ENCODE results near the gene ANKRD34A.

Gene ANKRD34A

GRCh38 chr1:145918144-145918991 lies 46.0 kb downstream of the ANKRD34A start, which contains the start of gene PEX11B:
PEX11B (minus strand) TSS chr1:145918717; CDS start chr1:145918688, 29 bp downstream.
- peak within 1 kb of the TSS; percentile 95 for H4K8ac ChIP-seq (ENCODE audit: low read length)
- H3K79me1 ChIP-seq (replicated peaks; ENCODE audit: low read length, poor library complexity, severe bottlenecking) = peaks cover 12% of the 10 kb centered on the region
- H3K4me1 ChIP-seq (ENCODE audit: control insufficient read depth, insufficient read depth, low read depth, low read length) = peaks cover 19% of the 10 kb centered on the region
- H2BK5ac ChIP-seq (ENCODE audit: low read depth, low read length, poor library complexity, severe bottlenecking) = peak within 1 kb of the TSS; percentile 86
- no peaks in the 10 kb centered on the region for H3K9me3 ChIP-seq (ENCODE audit: control insufficient read depth, low read length)
- peak; percentile 92 for DNase-seq
- peak within 1 kb of the TSS in 1 of 2 experiments; percentile 99 for H3K14ac ChIP-seq (ENCODE audit: low read length in 2 of 2)
- peak within 1 kb of the TSS; percentile 93 to 96 for H3K4ac ChIP-seq (ENCODE audit: low read depth in 1 of 2, low read length in 2 of 2)
- peak within 1 kb of the TSS; percentile 82 for H4K91ac ChIP-seq (ENCODE audit: low read length)
- H3K4me3 ChIP-seq (ENCODE audit: insufficient read depth in 1 of 2, low read depth in 1 of 2, low read length in 2 of 2) = peak within 1 kb of the TSS; percentile 90 to 98
- peak within 1 kb of the TSS; percentile 96 for H2AFZ ChIP-seq (ENCODE audit: low read depth, low read length)
- no peaks in the 10 kb centered on the region for H3K27me3 ChIP-seq (ENCODE audit: control insufficient read depth in 1 of 2, insufficient read depth in 1 of 2, low read length in 2 of 2)
- H3K23ac ChIP-seq (ENCODE audit: low read length in 2 of 2) = peak within 1 kb of the TSS in 1 of 2 experiments; percentile 98
- 2% methylated on average over 51 of the region's 51 CpGs for WGBS
- peak within 1 kb of the TSS; percentile 98 for H3K27ac ChIP-seq (ENCODE audit: low read length, poor library complexity, severe bottlenecking)
- peak within 1 kb of the TSS; percentile 95 for H3K9ac ChIP-seq (ENCODE audit: low read length)
- peak within 1 kb of the TSS; percentile 92 for H3K4me2 ChIP-seq (ENCODE audit: low read length, poor library complexity, severe bottlenecking)
- peak within 1 kb of the TSS; percentile 54 for H2BK120ac ChIP-seq (ENCODE audit: low read depth, low read length)
- H2BK15ac ChIP-seq (ENCODE audit: low read depth, poor library complexity, severe bottlenecking) = peak within 1 kb of the TSS; percentile 19
- peak within 1 kb of the TSS; percentile 97 to 98 for H3K18ac ChIP-seq (ENCODE audit: low read depth in 1 of 2, low read length in 2 of 2)
- H3K36me3 ChIP-seq (ENCODE audit: control insufficient read depth in 1 of 2, insufficient read depth in 2 of 2, low read depth in 1 of 2, low read length in 2 of 2) = peaks cover 3 to 40% of the 10 kb centered on the region in 2 experiments
- H2AK5ac ChIP-seq (ENCODE audit: low read length, severe bottlenecking) = peak within 1 kb of the TSS; percentile 63
- H2BK12ac ChIP-seq (ENCODE audit: low read length in 2 of 2) = peak within 1 kb of the TSS; percentile 25 to 59

DNA sequence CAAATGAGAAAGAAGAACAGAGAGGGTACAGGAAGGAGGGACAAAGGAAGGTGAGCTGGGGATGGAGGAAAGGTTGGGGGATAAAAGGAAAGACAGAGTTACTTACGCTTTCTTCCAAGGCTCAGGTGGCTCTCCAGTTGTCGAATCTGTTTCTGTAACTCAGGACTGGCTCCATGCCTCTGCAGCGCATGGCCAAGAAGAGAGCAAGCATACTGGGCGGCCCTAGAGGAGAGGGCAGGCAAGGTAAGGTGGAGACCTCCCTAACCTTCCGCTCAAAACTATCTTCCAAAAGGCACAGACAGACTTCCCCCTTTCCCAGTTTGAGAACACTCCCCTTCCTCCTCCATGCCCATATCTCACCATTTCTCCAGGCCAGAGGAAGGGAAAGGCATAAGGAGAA lies 46.8 kb downstream of the ANKRD34A start:
- H2BK120ac ChIP-seq (ENCODE audit: low read depth, low read length) = no peak overlapping the region
- H2AK5ac ChIP-seq (ENCODE audit: low read length, severe bottlenecking) = peak overlapping the region; percentile 63
- no peak overlapping the region for H3K23ac ChIP-seq (ENCODE audit: low read length in 2 of 2)
- H3K79me1 ChIP-seq (replicated peaks; ENCODE audit: low read length, poor library complexity, severe bottlenecking) = peaks cover 12% of the 10 kb centered on the region
- H3K9ac ChIP-seq (ENCODE audit: low read length) = peak overlapping the region; percentile 95
- no peak overlapping the region for H3K27ac ChIP-seq (ENCODE audit: low read length, poor library complexity, severe bottlenecking)
- DNase-seq = no peak
- peaks cover 19% of the 10 kb centered on the region for H3K4me1 ChIP-seq (ENCODE audit: control insufficient read depth, insufficient read depth, low read depth, low read length)
- no peak overlapping the region for H2AFZ ChIP-seq (ENCODE audit: low read depth, low read length)
- 96% methylated on average over 5 of the region's 5 CpGs for WGBS
- H3K18ac ChIP-seq (ENCODE audit: low read depth in 1 of 2, low read length in 2 of 2) = no peak overlapping the region
- H4K91ac ChIP-seq (ENCODE audit: low read length) = no peak overlapping the region
- H3K9me3 ChIP-seq (ENCODE audit: control insufficient read depth, low read length) = no peaks in the 10 kb centered on the region
- no peak overlapping the region for H2BK15ac ChIP-seq (ENCODE audit: low read depth, poor library complexity, severe bottlenecking)
- no peak overlapping the region for H2BK5ac ChIP-seq (ENCODE audit: low read depth, low read length, poor library complexity, severe bottlenecking)
- H3K14ac ChIP-seq (ENCODE audit: low read length in 2 of 2) = no peak overlapping the region
- H3K4ac ChIP-seq (ENCODE audit: low read depth in 1 of 2, low read length in 2 of 2) = peak overlapping the region; percentile 93 to 96
- H4K8ac ChIP-seq (ENCODE audit: low read length) = peak overlapping the region; percentile 95
- H3K36me3 ChIP-seq (ENCODE audit: control insufficient read depth in 1 of 2, insufficient read depth in 2 of 2, low read depth in 1 of 2, low read length in 2 of 2) = peaks cover 3 to 43% of the 10 kb centered on the region in 2 experiments
- H3K4me3 ChIP-seq (ENCODE audit: insufficient read depth in 1 of 2, low read depth in 1 of 2, low read length in 2 of 2) = peak overlapping the region; percentile 90 to 98
- no peak overlapping the region for H2BK12ac ChIP-seq (ENCODE audit: low read length in 2 of 2)
- H3K4me2 ChIP-seq (ENCODE audit: low read length, poor library complexity, severe bottlenecking) = peak overlapping the region; percentile 92
- no peaks in the 10 kb centered on the region for H3K27me3 ChIP-seq (ENCODE audit: control insufficient read depth in 1 of 2, insufficient read depth in 1 of 2, low read length in 2 of 2)

- DNase-seq = no peak
- H2AK5ac ChIP-seq (ENCODE audit: low read length, severe bottlenecking) = no peak overlapping the region
- peaks cover 12% of the 10 kb centered on the region for H3K79me1 ChIP-seq (replicated peaks; ENCODE audit: low read length, poor library complexity, severe bottlenecking)
- H3K4me1 ChIP-seq (ENCODE audit: control insufficient read depth, insufficient read depth, low read depth, low read length) = peaks cover 19% of the 10 kb centered on the region
- H3K9me3 ChIP-seq (ENCODE audit: control insufficient read depth, low read length) = no peaks in the 10 kb centered on the region
- H3K36me3 ChIP-seq (ENCODE audit: control insufficient read depth in 1 of 2, insufficient read depth in 2 of 2, low read depth in 1 of 2, low read length in 2 of 2) = peaks cover 8 to 47% of the 10 kb centered on the region in 2 experiments
- H2BK15ac ChIP-seq (ENCODE audit: low read depth, poor library complexity, severe bottlenecking) = no peak overlapping the region
- no peak overlapping the region for H3K18ac ChIP-seq (ENCODE audit: low read depth in 1 of 2, low read length in 2 of 2)
- no peak overlapping the region for H2BK120ac ChIP-seq (ENCODE audit: low read depth, low read length)
- no peak overlapping the region for H2BK5ac ChIP-seq (ENCODE audit: low read depth, low read length, poor library complexity, severe bottlenecking)
- no peak overlapping the region for H3K4ac ChIP-seq (ENCODE audit: low read depth in 1 of 2, low read length in 2 of 2)
- H3K23ac ChIP-seq (ENCODE audit: low read length in 2 of 2) = no peak overlapping the region
- H3K4me2 ChIP-seq (ENCODE audit: low read length, poor library complexity, severe bottlenecking) = no peak overlapping the region
- no peak overlapping the region for H3K14ac ChIP-seq (ENCODE audit: low read length in 2 of 2)
- H4K8ac ChIP-seq (ENCODE audit: low read length) = no peak overlapping the region
- WGBS = 88% methylated on average over 5 of the region's 5 CpGs
- peak overlapping the region; percentile 54 for H3K9ac ChIP-seq (ENCODE audit: low read length)
- H2AFZ ChIP-seq (ENCODE audit: low read depth, low read length) = no peak overlapping the region
- H3K4me3 ChIP-seq (ENCODE audit: insufficient read depth in 1 of 2, low read depth in 1 of 2, low read length in 2 of 2) = peak overlapping the region in 1 of 2 experiments; percentile 43
- H3K27ac ChIP-seq (ENCODE audit: low read length, poor library complexity, severe bottlenecking) = no peak overlapping the region
- no peak overlapping the region for H2BK12ac ChIP-seq (ENCODE audit: low read length in 2 of 2)
- no peaks in the 10 kb centered on the region for H3K27me3 ChIP-seq (ENCODE audit: control insufficient read depth in 1 of 2, insufficient read depth in 1 of 2, low read length in 2 of 2)
- H4K91ac ChIP-seq (ENCODE audit: low read length) = no peak overlapping the region
Observed at GRCh38 chr1:145916745-145917144, 47.6 kb downstream of the ANKRD34A start.

GRCh38 chr1:145912128-145912641 lies 52.2 kb downstream of the ANKRD34A start:
- Histone ChIP-seq H3K4me2 (ENCODE audit: low read length, poor library complexity, severe bottlenecking) (no peak overlapping the region), H2BK12ac (ENCODE audit: low read length in 2 of 2) (no peak overlapping the region), H3K9me3 (ENCODE audit: control insufficient read depth, low read length) (no peaks in the 10 kb centered on the region), H3K27ac (ENCODE audit: low read length, poor library complexity, severe bottlenecking) (no peak overlapping the region), H2BK120ac (ENCODE audit: low read depth, low read length) (no peak overlapping the region), H4K8ac (ENCODE audit: low read length) (no peak overlapping the region), H2BK5ac (ENCODE audit: low read depth, low read length, poor library complexity, severe bottlenecking) (no peak overlapping the region), H3K4ac (ENCODE audit: low read depth in 1 of 2, low read length in 2 of 2) (no peak overlapping the region), H4K91ac (ENCODE audit: low read length) (no peak overlapping the region), H3K27me3 (ENCODE audit: control insufficient read depth in 1 of 2, insufficient read depth in 1 of 2, low read length in 2 of 2) (no peaks in the 10 kb centered on the region), H3K4me1 (ENCODE audit: control insufficient read depth, insufficient read depth, low read depth, low read length) (peaks cover 11% of the 10 kb centered on the region), H3K23ac (ENCODE audit: low read length in 2 of 2) (no peak overlapping the region), H2AFZ (ENCODE audit: low read depth, low read length) (no peak overlapping the region), H3K4me3 (ENCODE audit: insufficient read depth in 1 of 2, low read depth in 1 of 2, low read length in 2 of 2) (no peak overlapping the region), H3K36me3 (ENCODE audit: control insufficient read depth in 1 of 2, insufficient read depth in 2 of 2, low read depth in 1 of 2, low read length in 2 of 2) (peaks cover 17 to 59% of the 10 kb centered on the region in 2 experiments), H2BK15ac (ENCODE audit: low read depth, poor library complexity, severe bottlenecking) (no peak overlapping the region), H3K9ac (ENCODE audit: low read length) (peak overlapping the region; percentile 31), H3K79me1 (replicated peaks; ENCODE audit: low read length, poor library complexity, severe bottlenecking) (peaks cover 8% of the 10 kb centered on the region), H3K18ac (ENCODE audit: low read depth in 1 of 2, low read length in 2 of 2) (no peak overlapping the region), H3K14ac (ENCODE audit: low read length in 2 of 2) (no peak overlapping the region), H2AK5ac (ENCODE audit: low read length, severe bottlenecking) (no peak overlapping the region)
- no peak for DNase-seq
- WGBS = 94% methylated on average over 11 of the region's 11 CpGs
